HEK293 (cell line): Measurements from ENCODE around the gene ACBD3.

Experiments used
- AEBP2 ChIP-seq: fragments of 450-650 bp; formaldehyde crosslinking; IDR thresholded peaks from 2 replicates; pipeline ENCODE4 v1.5.1; 2016; ENCODE audit warnings: missing biosample characterization, missing genetic modification characterization, borderline replicate concordance
- EGR2 ChIP-seq: fragments of 450-650 bp; formaldehyde crosslinking; IDR thresholded peaks from 2 replicates; pipeline ENCODE4 v1.5.1; 2016; ENCODE audit warnings: low read depth, missing biosample characterization, missing genetic modification characterization
- GLI4 ChIP-seq: fragments of 450-650 bp; formaldehyde crosslinking; IDR thresholded peaks from 2 replicates; pipeline ENCODE4 v1.5.1; 2016; ENCODE audit warnings: missing biosample characterization, missing genetic modification characterization
- GLIS2 ChIP-seq: fragments of 450-650 bp; formaldehyde crosslinking; IDR thresholded peaks from 2 replicates; pipeline ENCODE4 v1.5.1; 2016; ENCODE audit warnings: missing biosample characterization, missing genetic modification characterization
- HOXD13 ChIP-seq: sonication (generic); formaldehyde crosslinking; IDR thresholded peaks from 2 replicates; pipeline ENCODE4 v1.8.0; 2022; ENCODE audit warnings: missing genetic modification reagents, borderline replicate concordance
- KLF10 ChIP-seq: fragments of 450-650 bp; IDR thresholded peaks from 2 replicates; pipeline ENCODE4 v1.5.1; 2018; ENCODE audit warnings: missing biosample characterization, mild to moderate bottlenecking, missing genetic modification characterization
- MEIS1 ChIP-seq: sonication (generic); formaldehyde crosslinking; IDR thresholded peaks from 2 replicates; pipeline ENCODE4 v1.8.1; 2022; ENCODE audit warnings: missing genetic modification reagents, mild to moderate bottlenecking, borderline replicate concordance
- OSR2 ChIP-seq: fragments of 450-650 bp; formaldehyde crosslinking; IDR thresholded peaks from 2 replicates; pipeline ENCODE4 v1.5.1; 2016; ENCODE audit warnings: missing biosample characterization, missing genetic modification characterization
- SP2 ChIP-seq: fragments of 450-650 bp; formaldehyde crosslinking; IDR thresholded peaks from 2 replicates; pipeline ENCODE4 v1.5.1; 2016; ENCODE audit warnings: missing biosample characterization, missing genetic modification characterization
- ZEB2 ChIP-seq: fragments of 450-650 bp; formaldehyde crosslinking; IDR thresholded peaks from 2 replicates; pipeline ENCODE4 v1.5.1; 2016; ENCODE audit warnings: missing biosample characterization, missing genetic modification characterization
- ZFHX2 ChIP-seq: fragments of 450-650 bp; formaldehyde crosslinking; conservative IDR thresholded peaks from 2 replicates; pipeline ENCODE4 v1.5.1; 2016; ENCODE audit warnings: missing biosample characterization, missing genetic modification characterization
- ZNF138 ChIP-seq: fragments of 450-650 bp; formaldehyde crosslinking; IDR thresholded peaks from 2 replicates; pipeline ENCODE4 v1.5.1; 2016; ENCODE audit warnings: missing biosample characterization, missing genetic modification characterization, borderline replicate concordance
- ZNF146 ChIP-seq: fragments of 450-650 bp; formaldehyde crosslinking; IDR thresholded peaks from 2 replicates; pipeline ENCODE4 v1.5.1; 2016; ENCODE audit warnings: missing biosample characterization, missing genetic modification characterization
- ZNF18 ChIP-seq: fragments of 450-650 bp; formaldehyde crosslinking; IDR thresholded peaks from 2 replicates; pipeline ENCODE4 v1.5.1; 2016; ENCODE audit warnings: missing biosample characterization, missing genetic modification characterization
- ZNF19 ChIP-seq: fragments of 450-650 bp; formaldehyde crosslinking; IDR thresholded peaks from 2 replicates; pipeline ENCODE4; 2016; ENCODE audit warnings: missing biosample characterization, missing genetic modification characterization, low read depth
- ZNF211 ChIP-seq: fragments of 450-650 bp; formaldehyde crosslinking; IDR thresholded peaks from 2 replicates; pipeline ENCODE4 v1.5.1; 2016; ENCODE audit warnings: low read depth, missing biosample characterization, missing genetic modification characterization
- ZNF510 ChIP-seq: fragments of 450-650 bp; formaldehyde crosslinking; IDR thresholded peaks from 2 replicates; pipeline ENCODE4 v1.5.1; 2018; ENCODE audit warnings: mild to moderate bottlenecking, missing genetic modification characterization, missing biosample characterization; ENCODE audit not compliant: insufficient replicate concordance
- ZNF544 ChIP-seq: fragments of 450-650 bp; formaldehyde crosslinking; IDR thresholded peaks from 2 replicates; pipeline ENCODE4 v1.5.0; 2017; ENCODE audit warnings: missing biosample characterization, missing genetic modification characterization
- ZNF571 ChIP-seq: fragments of 450-650 bp; formaldehyde crosslinking; IDR thresholded peaks from 2 replicates; pipeline ENCODE4 v1.5.0; 2017; ENCODE audit warnings: missing biosample characterization, missing genetic modification characterization
- ZNF768 ChIP-seq: fragments of 450-650 bp; formaldehyde crosslinking; IDR thresholded peaks from 2 replicates; pipeline ENCODE4 v1.5.1; 2018; ENCODE audit warnings: missing biosample characterization, mild to moderate bottlenecking, missing genetic modification characterization
- ZNF785 ChIP-seq: fragments of 450-650 bp; formaldehyde crosslinking; IDR thresholded peaks from 2 replicates; pipeline ENCODE4 v1.5.1; 2016; ENCODE audit warnings: missing biosample characterization, missing genetic modification characterization
- ZNF837 ChIP-seq: fragments of 450-650 bp; formaldehyde crosslinking; IDR thresholded peaks from 2 replicates; pipeline ENCODE4 v1.5.1; 2016; ENCODE audit warnings: missing biosample characterization, missing genetic modification characterization
- TF ChIP-seq, protein P1 (sequence below): fragments of 450-650 bp; formaldehyde crosslinking; IDR thresholded peaks from 2 replicates; pipeline ENCODE4 v1.5.1; 2016; ENCODE audit warnings: missing biosample characterization, missing genetic modification characterization, borderline replicate concordance
- TF ChIP-seq, protein P2 (sequence below): fragments of 450-650 bp; formaldehyde crosslinking; IDR thresholded peaks from 2 replicates; pipeline ENCODE4 v1.5.1; 2016; ENCODE audit warnings: missing biosample characterization, missing genetic modification characterization
- TF ChIP-seq, protein P3 (sequence below): fragments of 450-650 bp; formaldehyde crosslinking; IDR thresholded peaks from 2 replicates; pipeline ENCODE4 v1.5.1; 2016; ENCODE audit warnings: missing biosample characterization, missing genetic modification characterization
- TF ChIP-seq, protein P4 (sequence below): fragments of 450-650 bp; formaldehyde crosslinking; IDR thresholded peaks from 2 replicates; pipeline ENCODE4 v1.5.1; 2017; ENCODE audit warnings: missing biosample characterization, missing genetic modification characterization
- TF ChIP-seq, protein P5 (sequence below): sonication (generic); formaldehyde crosslinking; IDR thresholded peaks from 2 replicates; pipeline ENCODE4 v1.8.1; 2022; ENCODE audit warnings: mild to moderate bottlenecking, moderate library complexity, missing genetic modification reagents

ACBD3 gene

GRCh38 chr1:226186124-226187018 lies at the start of gene ACBD3 (continued):
- TF ChIP-seq, protein P1, sequence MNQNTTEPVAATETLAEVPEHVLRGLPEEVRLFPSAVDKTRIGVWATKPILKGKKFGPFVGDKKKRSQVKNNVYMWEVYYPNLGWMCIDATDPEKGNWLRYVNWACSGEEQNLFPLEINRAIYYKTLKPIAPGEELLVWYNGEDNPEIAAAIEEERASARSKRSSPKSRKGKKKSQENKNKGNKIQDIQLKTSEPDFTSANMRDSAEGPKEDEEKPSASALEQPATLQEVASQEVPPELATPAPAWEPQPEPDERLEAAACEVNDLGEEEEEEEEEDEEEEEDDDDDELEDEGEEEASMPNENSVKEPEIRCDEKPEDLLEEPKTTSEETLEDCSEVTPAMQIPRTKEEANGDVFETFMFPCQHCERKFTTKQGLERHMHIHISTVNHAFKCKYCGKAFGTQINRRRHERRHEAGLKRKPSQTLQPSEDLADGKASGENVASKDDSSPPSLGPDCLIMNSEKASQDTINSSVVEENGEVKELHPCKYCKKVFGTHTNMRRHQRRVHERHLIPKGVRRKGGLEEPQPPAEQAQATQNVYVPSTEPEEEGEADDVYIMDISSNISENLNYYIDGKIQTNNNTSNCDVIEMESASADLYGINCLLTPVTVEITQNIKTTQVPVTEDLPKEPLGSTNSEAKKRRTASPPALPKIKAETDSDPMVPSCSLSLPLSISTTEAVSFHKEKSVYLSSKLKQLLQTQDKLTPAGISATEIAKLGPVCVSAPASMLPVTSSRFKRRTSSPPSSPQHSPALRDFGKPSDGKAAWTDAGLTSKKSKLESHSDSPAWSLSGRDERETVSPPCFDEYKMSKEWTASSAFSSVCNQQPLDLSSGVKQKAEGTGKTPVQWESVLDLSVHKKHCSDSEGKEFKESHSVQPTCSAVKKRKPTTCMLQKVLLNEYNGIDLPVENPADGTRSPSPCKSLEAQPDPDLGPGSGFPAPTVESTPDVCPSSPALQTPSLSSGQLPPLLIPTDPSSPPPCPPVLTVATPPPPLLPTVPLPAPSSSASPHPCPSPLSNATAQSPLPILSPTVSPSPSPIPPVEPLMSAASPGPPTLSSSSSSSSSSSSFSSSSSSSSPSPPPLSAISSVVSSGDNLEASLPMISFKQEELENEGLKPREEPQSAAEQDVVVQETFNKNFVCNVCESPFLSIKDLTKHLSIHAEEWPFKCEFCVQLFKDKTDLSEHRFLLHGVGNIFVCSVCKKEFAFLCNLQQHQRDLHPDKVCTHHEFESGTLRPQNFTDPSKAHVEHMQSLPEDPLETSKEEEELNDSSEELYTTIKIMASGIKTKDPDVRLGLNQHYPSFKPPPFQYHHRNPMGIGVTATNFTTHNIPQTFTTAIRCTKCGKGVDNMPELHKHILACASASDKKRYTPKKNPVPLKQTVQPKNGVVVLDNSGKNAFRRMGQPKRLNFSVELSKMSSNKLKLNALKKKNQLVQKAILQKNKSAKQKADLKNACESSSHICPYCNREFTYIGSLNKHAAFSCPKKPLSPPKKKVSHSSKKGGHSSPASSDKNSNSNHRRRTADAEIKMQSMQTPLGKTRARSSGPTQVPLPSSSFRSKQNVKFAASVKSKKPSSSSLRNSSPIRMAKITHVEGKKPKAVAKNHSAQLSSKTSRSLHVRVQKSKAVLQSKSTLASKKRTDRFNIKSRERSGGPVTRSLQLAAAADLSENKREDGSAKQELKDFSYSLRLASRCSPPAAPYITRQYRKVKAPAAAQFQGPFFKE = no peak
- TF ChIP-seq ZNF837 = no peak
- TF ChIP-seq MEIS1 (CRISPR knock-in tag) = peak; percentile 38; the same call in 1 of the 2 replicates
- peak; percentile 96 for TF ChIP-seq SP2 (tag by site-specific recombination)
- TF ChIP-seq ZNF544 (tag by site-specific recombination) = no peak
- no peak for TF ChIP-seq ZNF768 (tag by site-specific recombination)
- no peak for TF ChIP-seq ZNF211 (tag by site-specific recombination)
- TF ChIP-seq ZNF571 = no peak
- no peak for TF ChIP-seq ZNF785
- peak; percentile 95 for TF ChIP-seq KLF10 (tag by site-specific recombination)
- TF ChIP-seq, protein P2, sequence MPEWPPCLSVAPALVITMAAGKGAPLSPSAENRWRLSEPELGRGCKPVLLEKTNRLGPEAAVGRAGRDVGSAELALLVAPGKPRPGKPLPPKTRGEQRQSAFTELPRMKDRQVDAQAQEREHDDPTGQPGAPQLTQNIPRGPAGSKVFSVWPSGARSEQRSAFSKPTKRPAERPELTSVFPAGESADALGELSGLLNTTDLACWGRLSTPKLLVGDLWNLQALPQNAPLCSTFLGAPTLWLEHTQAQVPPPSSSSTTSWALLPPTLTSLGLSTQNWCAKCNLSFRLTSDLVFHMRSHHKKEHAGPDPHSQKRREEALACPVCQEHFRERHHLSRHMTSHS (tag by site-specific recombination) = no peak
- no peak for TF ChIP-seq ZNF18 (tag by site-specific recombination)
- TF ChIP-seq AEBP2 (tag by site-specific recombination) = peak; percentile 19; the same call in 1 of the 2 replicates
- peak; percentile 100 for TF ChIP-seq ZEB2 (tag by site-specific recombination)
- no peak for TF ChIP-seq ZNF510
- peak; percentile 99 for TF ChIP-seq GLIS2 (tag by site-specific recombination)
- no peak for TF ChIP-seq ZNF146
- TF ChIP-seq, protein P3, sequence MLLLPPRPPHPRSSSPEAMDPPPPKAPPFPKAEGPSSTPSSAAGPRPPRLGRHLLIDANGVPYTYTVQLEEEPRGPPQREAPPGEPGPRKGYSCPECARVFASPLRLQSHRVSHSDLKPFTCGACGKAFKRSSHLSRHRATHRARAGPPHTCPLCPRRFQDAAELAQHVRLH (tag by site-specific recombination) = peak; percentile 88; the same call in 1 of the 2 replicates
- TF ChIP-seq HOXD13 (CRISPR knock-in tag) = no peak
- peak; percentile 91 for TF ChIP-seq OSR2 (tag by site-specific recombination)
- no peak for TF ChIP-seq ZNF19 (tag by site-specific recombination)
- 0 out of 2 replicates have a peak, but pooled peaks have one; percentile 64 for TF ChIP-seq GLI4 (tag by site-specific recombination)
- TF ChIP-seq, protein P4, sequence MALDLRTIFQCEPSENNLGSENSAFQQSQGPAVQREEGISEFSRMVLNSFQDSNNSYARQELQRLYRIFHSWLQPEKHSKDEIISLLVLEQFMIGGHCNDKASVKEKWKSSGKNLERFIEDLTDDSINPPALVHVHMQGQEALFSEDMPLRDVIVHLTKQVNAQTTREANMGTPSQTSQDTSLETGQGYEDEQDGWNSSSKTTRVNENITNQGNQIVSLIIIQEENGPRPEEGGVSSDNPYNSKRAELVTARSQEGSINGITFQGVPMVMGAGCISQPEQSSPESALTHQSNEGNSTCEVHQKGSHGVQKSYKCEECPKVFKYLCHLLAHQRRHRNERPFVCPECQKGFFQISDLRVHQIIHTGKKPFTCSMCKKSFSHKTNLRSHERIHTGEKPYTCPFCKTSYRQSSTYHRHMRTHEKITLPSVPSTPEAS (tag by site-specific recombination) = peak; percentile 24; the same call in 1 of the 2 replicates
- TF ChIP-seq ZFHX2 = peak; percentile 93
- TF ChIP-seq EGR2 (tag by site-specific recombination) = peak; percentile 95
- TF ChIP-seq, protein P5, sequence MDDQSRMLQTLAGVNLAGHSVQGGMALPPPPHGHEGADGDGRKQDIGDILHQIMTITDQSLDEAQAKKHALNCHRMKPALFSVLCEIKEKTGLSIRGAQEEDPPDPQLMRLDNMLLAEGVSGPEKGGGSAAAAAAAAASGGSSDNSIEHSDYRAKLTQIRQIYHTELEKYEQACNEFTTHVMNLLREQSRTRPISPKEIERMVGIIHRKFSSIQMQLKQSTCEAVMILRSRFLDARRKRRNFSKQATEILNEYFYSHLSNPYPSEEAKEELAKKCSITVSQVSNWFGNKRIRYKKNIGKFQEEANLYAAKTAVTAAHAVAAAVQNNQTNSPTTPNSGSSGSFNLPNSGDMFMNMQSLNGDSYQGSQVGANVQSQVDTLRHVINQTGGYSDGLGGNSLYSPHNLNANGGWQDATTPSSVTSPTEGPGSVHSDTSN (CRISPR knock-in tag) = peak; percentile 38
- no peak for TF ChIP-seq ZNF138 (tag by site-specific recombination)
